Neural progenitor cell (in vitro differentiated cells): ENCODE data around the gene GNG7. TPM values are rescaled to one million over a fixed set of nuclear protein-coding genes. Genes with fewer than 3 reads are reported as not detected.
"Not testable (repeated sequence)": the region's sequence is repeated elsewhere in the genome, so short reads cannot be mapped to it uniquely, and the experiment has no call there.

ENCODE experiments used
- DNase-seq: peaks from one replicate; pipeline ENCODE4 v3.0.0-alpha.2; 2016; ENCODE audit warnings: low spot score
- H2AFZ ChIP-seq: fragments of 200-600 bp; sonication (generic); replicated peaks from 2 replicates; pipeline ENCODE4 v1.6.1; 2016; ENCODE audit warnings: antibody characterized with exemption
- H3F3A ChIP-seq: fragments of 200-600 bp; sonication (generic); 2 replicates; pipeline ENCODE4 v1.6.1; 2016; ENCODE audit warnings: antibody characterized with exemption, low read depth
- H3K27ac ChIP-seq: fragments of 200-600 bp; sonication (generic); 2 replicates; pipeline ENCODE4 v1.5.1; 2016; ENCODE audit warnings: mild to moderate bottlenecking
- H3K27me3 ChIP-seq: fragments of 200-600 bp; sonication (generic); 2 replicates; pipeline ENCODE4 v1.6.1; 2016; ENCODE audit warnings: mild to moderate bottlenecking, moderate library complexity
- H3K36me3 ChIP-seq: fragments of 200-600 bp; sonication (generic); 2 replicates; pipeline ENCODE4 v1.5.1; 2016
- H3K4me1 ChIP-seq: fragments of 200-600 bp; sonication (generic); 2 replicates; pipeline ENCODE4 v1.6.1; 2016; ENCODE audit warnings: mixed run types
- H3K4me2 ChIP-seq: fragments of 200-600 bp; sonication (generic); 2 replicates; pipeline ENCODE4 v1.6.1; 2016
- H3K4me3 ChIP-seq: fragments of 200-600 bp; sonication (generic); 2 replicates; pipeline ENCODE4 v1.5.1; 2016
- H3K79me2 ChIP-seq: fragments of 200-600 bp; sonication (generic); 2 replicates; pipeline ENCODE4 v1.6.1; 2016; ENCODE audit warnings: low read depth
- H3K9ac ChIP-seq: fragments of 200-600 bp; sonication (generic); 2 replicates; pipeline ENCODE4 v1.6.1; 2016
- H3K9me3 ChIP-seq: fragments of 200-600 bp; sonication (generic); 2 replicates; pipeline ENCODE4 v1.5.1; 2016; ENCODE audit warnings: low read depth
- H4K20me1 ChIP-seq: fragments of 200-600 bp; sonication (generic); 2 replicates; pipeline ENCODE4 v1.6.1; 2016; ENCODE audit warnings: low read depth
- H3K27ac Mint-ChIP-seq: 3 replicates; pipeline ENCODE4 v1.8.0; 2021; ENCODE audit warnings: mixed read lengths
- H3K27me3 Mint-ChIP-seq: 2 replicates; pipeline ENCODE4 v1.8.0; 2022; ENCODE audit warnings: low read depth, mild to moderate bottlenecking, inconsistent platforms, moderate library complexity, mixed read lengths; ENCODE audit not compliant: insufficient read depth
- H3K36me3 Mint-ChIP-seq: 3 replicates; pipeline ENCODE4 v1.8.0; 2021; ENCODE audit warnings: mixed read lengths
- H3K4me1 Mint-ChIP-seq: 3 replicates; pipeline ENCODE4 v1.8.0; 2021; ENCODE audit warnings: mixed read lengths
- H3K4me3 Mint-ChIP-seq: 3 replicates; pipeline ENCODE4 v1.8.0; 2021; ENCODE audit warnings: mild to moderate bottlenecking, moderate library complexity, mixed read lengths
- H3K9me3 Mint-ChIP-seq: 3 replicates; pipeline ENCODE4 v1.8.0; 2020; ENCODE audit warnings: mixed read lengths
- EZH2 ChIP-seq: fragments of 200-600 bp; sonication (generic); IDR thresholded peaks from 2 replicates; pipeline ENCODE4 v1.6.1; 2017; ENCODE audit warnings: antibody characterized with exemption, mild to moderate bottlenecking, moderate library complexity
- EZH2phosphoT487 ChIP-seq: fragments of 200-600 bp; sonication (generic); IDR thresholded peaks from 2 replicates; pipeline ENCODE4 v1.6.1; 2017; ENCODE audit warnings: antibody characterized with exemption
- total RNA-seq: library from RNA; depleted of rRNA; stranded (reverse); fragments of >200 nt; gene quantifications from 2 replicates; pipeline ENCODE4 v1.2.3, GENCODE V29; 2015; ENCODE audit warnings: low replicate concordance
- TF ChIP-seq, protein P1 (sequence below): fragments of 200-600 bp; sonication (generic); IDR thresholded peaks from 2 replicates; pipeline ENCODE4 v1.5.1; 2017; ENCODE audit warnings: antibody characterized with exemption, mild to moderate bottlenecking

Gene GNG7
- total RNA-seq, 1 donor from 2014 or later, result 7.0 TPM

DNA sequence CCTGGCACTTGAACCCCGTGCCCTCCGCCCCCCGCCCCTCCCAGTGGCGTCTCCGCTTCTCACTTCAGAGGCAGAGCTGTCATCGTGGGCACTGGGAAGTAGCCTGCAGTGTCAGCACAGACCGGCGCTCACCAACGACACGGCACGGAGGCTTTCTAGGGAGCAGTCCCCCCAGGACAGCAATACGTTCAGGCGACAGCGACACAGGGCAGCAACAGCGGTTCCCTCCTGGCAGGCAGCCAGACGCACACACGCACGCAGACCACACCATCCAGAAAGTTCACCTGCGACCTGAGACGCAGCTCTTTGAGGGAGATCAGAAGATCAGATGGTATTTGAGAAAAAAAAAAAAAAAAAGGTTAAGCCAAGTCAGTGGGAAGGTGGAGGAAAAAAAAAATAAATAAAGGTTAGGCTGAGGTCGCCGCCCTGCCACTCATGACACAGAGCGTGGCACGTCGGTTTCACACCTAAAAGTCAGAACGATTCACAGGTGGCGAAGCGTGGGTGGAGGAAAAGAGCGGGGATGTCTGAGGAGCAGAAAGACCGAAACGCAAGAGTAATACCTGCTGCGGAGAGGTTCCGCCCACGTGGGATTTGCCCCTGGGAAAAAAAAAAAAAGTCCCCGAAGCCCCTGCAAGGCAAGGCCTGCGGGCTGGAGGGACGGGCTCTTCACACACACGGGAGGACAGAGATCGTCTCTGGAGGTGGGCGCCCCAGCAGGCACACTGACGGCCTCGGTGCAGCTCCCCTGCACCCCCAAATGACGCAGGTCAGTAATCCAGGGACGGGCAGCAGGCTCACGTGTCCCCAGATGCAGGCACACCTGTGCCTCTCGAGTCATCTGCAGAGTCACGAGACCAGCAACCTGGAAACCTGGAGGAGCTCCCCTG, 94.5 kb downstream of the GNG7 start:
- Mint-ChIP-seq H3K36me3 (no peaks in the 10 kb centered on the region), H3K4me3 (no peak overlapping the region), H3K9me3 (peaks cover 3% of the 10 kb centered on the region), H3K4me1 (peaks cover 10% of the 10 kb centered on the region), H3K27ac (no peak overlapping the region), H3K27me3 (peaks cover 23% of the 10 kb centered on the region)
- TF ChIP-seq EZH2, result no peak
- TF ChIP-seq, protein P1, sequence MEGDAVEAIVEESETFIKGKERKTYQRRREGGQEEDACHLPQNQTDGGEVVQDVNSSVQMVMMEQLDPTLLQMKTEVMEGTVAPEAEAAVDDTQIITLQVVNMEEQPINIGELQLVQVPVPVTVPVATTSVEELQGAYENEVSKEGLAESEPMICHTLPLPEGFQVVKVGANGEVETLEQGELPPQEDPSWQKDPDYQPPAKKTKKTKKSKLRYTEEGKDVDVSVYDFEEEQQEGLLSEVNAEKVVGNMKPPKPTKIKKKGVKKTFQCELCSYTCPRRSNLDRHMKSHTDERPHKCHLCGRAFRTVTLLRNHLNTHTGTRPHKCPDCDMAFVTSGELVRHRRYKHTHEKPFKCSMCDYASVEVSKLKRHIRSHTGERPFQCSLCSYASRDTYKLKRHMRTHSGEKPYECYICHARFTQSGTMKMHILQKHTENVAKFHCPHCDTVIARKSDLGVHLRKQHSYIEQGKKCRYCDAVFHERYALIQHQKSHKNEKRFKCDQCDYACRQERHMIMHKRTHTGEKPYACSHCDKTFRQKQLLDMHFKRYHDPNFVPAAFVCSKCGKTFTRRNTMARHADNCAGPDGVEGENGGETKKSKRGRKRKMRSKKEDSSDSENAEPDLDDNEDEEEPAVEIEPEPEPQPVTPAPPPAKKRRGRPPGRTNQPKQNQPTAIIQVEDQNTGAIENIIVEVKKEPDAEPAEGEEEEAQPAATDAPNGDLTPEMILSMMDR, result no peak
- H3K79me2 ChIP-seq, result no peaks in the 10 kb centered on the region
- peaks cover 14% of the 10 kb centered on the region for H4K20me1 ChIP-seq
- no peak overlapping the region for H2AFZ ChIP-seq
- peaks cover 21% of the 10 kb centered on the region for H3K27me3 ChIP-seq
- no peak for DNase-seq
- H3K9me3 ChIP-seq, result no peaks in the 10 kb centered on the region
- H3K36me3 ChIP-seq, result no peaks in the 10 kb centered on the region
- no peak overlapping the region for H3K9ac ChIP-seq
- H3K4me3 ChIP-seq, result no peak overlapping the region
- no peak overlapping the region for H3K27ac ChIP-seq
- no peak overlapping the region for H3K4me2 ChIP-seq
- H3K4me1 ChIP-seq, result no peaks in the 10 kb centered on the region
- peaks cover 7% of the 10 kb centered on the region for H3F3A ChIP-seq

GRCh38 chr19:2606774-2607173, 95.7 kb downstream of the GNG7 start:
- H3K36me3 ChIP-seq, H3K9me3 Mint-ChIP-seq, H3K9me3 ChIP-seq, H3K79me2 ChIP-seq, DNase-seq, H3K4me1 ChIP-seq, H3K27ac ChIP-seq, H2AFZ ChIP-seq, H3K4me3 ChIP-seq, H3K9ac ChIP-seq, H3K36me3 Mint-ChIP-seq, H3K4me2 ChIP-seq, H4K20me1 ChIP-seq, H3K4me3 Mint-ChIP-seq, H3K27ac Mint-ChIP-seq: not testable (repeated sequence)
- Mint-ChIP-seq H3K4me1 (peaks cover 14% of the 10 kb centered on the region), H3K27me3 (peaks cover 20% of the 10 kb centered on the region)
- Histone ChIP-seq H3K27me3 (peaks cover 28% of the 10 kb centered on the region), H3F3A (peaks cover 14% of the 10 kb centered on the region)

- H3K79me2 ChIP-seq, H4K20me1 ChIP-seq, H3K4me2 ChIP-seq, H3K9ac ChIP-seq, H3K9me3 Mint-ChIP-seq, DNase-seq, H3K4me3 ChIP-seq, H3K4me1 ChIP-seq, H2AFZ ChIP-seq, H3K36me3 ChIP-seq, H3K9me3 ChIP-seq, H3K27ac Mint-ChIP-seq, H3K36me3 Mint-ChIP-seq, H3K27ac ChIP-seq: not testable (repeated sequence)
- Histone ChIP-seq H3F3A (peaks cover 19% of the 10 kb centered on the region), H3K27me3 (peaks cover 35% of the 10 kb centered on the region)
- H3K4me3 Mint-ChIP-seq, result peak overlapping the region; percentile 53
- peaks cover 22% of the 10 kb centered on the region for H3K27me3 Mint-ChIP-seq
- peaks cover 19% of the 10 kb centered on the region for H3K4me1 Mint-ChIP-seq
Measured at GRCh38 chr19:2605889-2606288, 96.6 kb downstream of the GNG7 start.

DNA sequence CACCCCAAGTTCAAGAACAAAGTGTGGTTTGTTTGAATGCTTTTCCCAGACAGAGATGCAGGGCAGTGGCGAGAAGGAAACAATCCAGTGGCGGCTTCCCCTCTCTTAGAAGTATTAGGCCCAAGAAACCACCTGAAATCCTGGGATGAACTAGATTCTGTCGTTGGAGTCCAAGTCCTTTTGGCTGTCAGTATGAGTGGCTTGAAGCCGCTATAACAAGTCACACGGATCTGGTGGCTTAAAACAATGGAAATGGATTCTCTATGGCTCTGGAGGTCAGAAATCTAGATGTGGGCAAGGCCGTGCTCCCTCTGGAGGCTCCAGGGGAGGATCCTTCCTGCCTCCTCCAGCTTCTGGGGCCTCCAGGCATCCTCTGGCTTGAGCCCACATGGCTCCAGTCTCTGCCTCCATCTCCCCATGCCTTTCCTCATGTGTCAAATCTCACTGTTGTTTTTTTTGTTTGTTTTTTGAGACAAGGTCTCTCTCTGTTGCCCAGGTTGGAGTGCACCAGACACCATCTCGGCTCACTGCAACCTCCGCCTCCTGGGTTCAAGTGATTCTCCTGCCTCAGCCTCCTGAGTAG, 97.7 kb downstream of the GNG7 start:
- no peak overlapping the region for H3K27ac Mint-ChIP-seq
- Histone ChIP-seq H3K4me2 (no peak overlapping the region), H3K79me2 (no peaks in the 10 kb centered on the region), H3K27ac (no peak overlapping the region), H4K20me1 (peaks cover 6% of the 10 kb centered on the region), H3F3A (peaks cover 24% of the 10 kb centered on the region), H3K4me3 (no peak overlapping the region), H3K27me3 (peaks cover 37% of the 10 kb centered on the region), H3K9ac (no peak overlapping the region), H3K4me1 (no peaks in the 10 kb centered on the region), H3K9me3 (no peaks in the 10 kb centered on the region), H3K36me3 (no peaks in the 10 kb centered on the region), H2AFZ (no peak overlapping the region)
- H3K9me3 Mint-ChIP-seq, result peaks cover 3% of the 10 kb centered on the region
- no peak overlapping the region for H3K4me3 Mint-ChIP-seq
- H3K27me3 Mint-ChIP-seq, result peaks cover 22% of the 10 kb centered on the region
- H3K4me1 Mint-ChIP-seq, result peaks cover 19% of the 10 kb centered on the region
- DNase-seq, result no peak
- TF ChIP-seq, protein P1, result no peak
- TF ChIP-seq EZH2 (no peak), EZH2phosphoT487 (no peak)
- H3K36me3 Mint-ChIP-seq, result no peaks in the 10 kb centered on the region
